Measurements from ENCODE around the gene EFNA3.

EFNA3 gene

GRCh38 chr1:155080312-155081228 lies 1.9 kb downstream of the EFNA3 start:
- TF ChIP-seq CTCF (IDR thresholded peaks at IDR 0.05): no peak

GRCh38 chr1:155081472-155082300 lies 3.0 kb downstream of the EFNA3 start:
- TF ChIP-seq CTCF (IDR thresholded peaks at IDR 0.05): no peak

- TF ChIP-seq CTCF (IDR thresholded peaks at IDR 0.05): no peak
These were observed 3.8 kb downstream of the EFNA3 start for GRCh38 chr1:155082301-155083051.

GRCh38 chr1:155083052-155083541 lies 4.5 kb downstream of the EFNA3 start:
- no peak for TF ChIP-seq CTCF (IDR thresholded peaks at IDR 0.05)

GRCh38 chr1:155083865-155084721 lies 5.5 kb downstream of the EFNA3 start:
- TF ChIP-seq CTCF (IDR thresholded peaks at IDR 0.05): peak; percentile 27; the same call in 1 of the 2 replicates

GRCh38 chr1:155084722-155085503 lies 6.3 kb downstream of the EFNA3 start:
- TF ChIP-seq CTCF (IDR thresholded peaks at IDR 0.05): peak; percentile 86
